Ishikawa (cell line): ENCODE measurements around the gene HOXC9.

ENCODE experiments used
- CEBPB ChIP-seq: IDR thresholded peaks from 2 replicates; pipeline ENCODE4 v1.6.1; 2012
- CREB1 ChIP-seq: IDR thresholded peaks from 2 replicates; pipeline ENCODE4 v1.6.1; 2012; ENCODE audit warnings: low read depth
- EGR1 ChIP-seq: IDR thresholded peaks from 2 replicates; pipeline ENCODE4 v1.6.1; 2012
- EP300 ChIP-seq: IDR thresholded peaks from 2 replicates; pipeline ENCODE4 v1.6.1; 2012; ENCODE audit warnings: borderline replicate concordance
- FOXM1 ChIP-seq: IDR thresholded peaks from 2 replicates; pipeline ENCODE4 v1.6.1; 2012; ENCODE audit warnings: low read depth, borderline replicate concordance
- NFIC ChIP-seq: IDR thresholded peaks from 2 replicates; pipeline ENCODE4 v1.6.1; 2012
- RAD21 ChIP-seq: IDR thresholded peaks from 2 replicates; pipeline ENCODE4 v1.6.1; 2012; ENCODE audit warnings: low read depth
- TAF1 ChIP-seq: IDR thresholded peaks from 2 replicates; pipeline ENCODE4 v1.6.1; 2012; ENCODE audit warnings: low read depth, mild to moderate bottlenecking
- TCF12 ChIP-seq: IDR thresholded peaks from 2 replicates; pipeline ENCODE4 v1.6.1; 2012; ENCODE audit warnings: low read depth
- TEAD4 ChIP-seq: IDR thresholded peaks from 2 replicates; pipeline ENCODE4 v1.6.1; 2012
- YY1 ChIP-seq: IDR thresholded peaks from 2 replicates; pipeline ENCODE4 v1.6.1; 2012; ENCODE audit warnings: low read depth
- ZBTB7A ChIP-seq: IDR thresholded peaks from 2 replicates; pipeline ENCODE4 v1.6.1; 2012; ENCODE audit warnings: low read depth
- TF ChIP-seq, protein P1 (sequence below): IDR thresholded peaks from 2 replicates; pipeline ENCODE4 v1.6.1; 2012
- TF ChIP-seq, protein P2 (sequence below): IDR thresholded peaks from 2 replicates; pipeline ENCODE4 v1.6.1; 2012
- TF ChIP-seq, protein P3 (sequence below): IDR thresholded peaks from 2 replicates; pipeline ENCODE4 v1.6.1; 2012; ENCODE audit warnings: low read depth, mild to moderate bottlenecking

Gene HOXC9

DNA sequence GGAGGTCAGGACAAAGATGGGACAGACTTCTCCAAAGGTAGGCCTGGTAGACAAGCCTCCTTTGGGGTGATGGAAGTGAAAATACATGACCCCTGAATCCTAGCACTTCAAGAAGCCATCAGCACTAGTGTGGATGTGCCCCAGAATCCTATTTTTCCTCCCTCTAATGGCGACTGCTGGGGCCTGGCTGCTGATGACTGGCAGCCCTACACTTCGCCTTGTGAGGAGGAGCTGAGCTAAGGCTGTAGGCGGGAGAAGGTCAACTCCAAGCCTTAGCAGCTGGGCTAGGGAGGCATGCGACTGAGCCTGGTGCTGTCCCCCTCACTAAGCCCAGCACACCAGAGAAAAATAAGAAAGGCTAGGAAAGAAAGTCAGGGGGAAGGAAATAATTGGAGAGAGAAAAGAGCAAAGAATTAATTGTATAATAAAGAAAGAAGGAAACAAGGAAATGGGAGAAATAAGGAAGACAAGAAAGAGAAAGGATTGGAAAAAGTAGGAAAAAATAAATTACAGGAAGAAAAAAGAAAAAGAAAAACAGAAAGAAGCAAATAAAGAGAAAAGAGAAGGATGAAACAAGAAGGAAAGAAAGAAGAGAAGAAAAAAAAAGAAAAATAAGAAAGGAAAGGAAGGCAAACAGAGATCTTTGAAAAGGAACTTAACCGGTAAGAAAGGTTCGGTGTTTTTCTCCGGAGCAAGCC is 19.7 kb upstream of the HOXC9 start:
- TF ChIP-seq CREB1 (no peak), RAD21 (no peak), CEBPB (no peak), ZBTB7A (no peak), YY1 (no peak), TEAD4 (no peak), FOXM1 (no peak), EGR1 (no peak), TAF1 (no peak), NFIC (no peak), EP300 (no peak), TCF12 (no peak)
- TF ChIP-seq, protein P1, sequence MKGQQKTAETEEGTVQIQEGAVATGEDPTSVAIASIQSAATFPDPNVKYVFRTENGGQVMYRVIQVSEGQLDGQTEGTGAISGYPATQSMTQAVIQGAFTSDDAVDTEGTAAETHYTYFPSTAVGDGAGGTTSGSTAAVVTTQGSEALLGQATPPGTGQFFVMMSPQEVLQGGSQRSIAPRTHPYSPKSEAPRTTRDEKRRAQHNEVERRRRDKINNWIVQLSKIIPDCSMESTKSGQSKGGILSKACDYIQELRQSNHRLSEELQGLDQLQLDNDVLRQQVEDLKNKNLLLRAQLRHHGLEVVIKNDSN: no peak
- TF ChIP-seq, protein P2, sequence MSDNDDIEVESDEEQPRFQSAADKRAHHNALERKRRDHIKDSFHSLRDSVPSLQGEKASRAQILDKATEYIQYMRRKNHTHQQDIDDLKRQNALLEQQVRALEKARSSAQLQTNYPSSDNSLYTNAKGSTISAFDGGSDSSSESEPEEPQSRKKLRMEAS: no peak
- TF ChIP-seq, protein P3, sequence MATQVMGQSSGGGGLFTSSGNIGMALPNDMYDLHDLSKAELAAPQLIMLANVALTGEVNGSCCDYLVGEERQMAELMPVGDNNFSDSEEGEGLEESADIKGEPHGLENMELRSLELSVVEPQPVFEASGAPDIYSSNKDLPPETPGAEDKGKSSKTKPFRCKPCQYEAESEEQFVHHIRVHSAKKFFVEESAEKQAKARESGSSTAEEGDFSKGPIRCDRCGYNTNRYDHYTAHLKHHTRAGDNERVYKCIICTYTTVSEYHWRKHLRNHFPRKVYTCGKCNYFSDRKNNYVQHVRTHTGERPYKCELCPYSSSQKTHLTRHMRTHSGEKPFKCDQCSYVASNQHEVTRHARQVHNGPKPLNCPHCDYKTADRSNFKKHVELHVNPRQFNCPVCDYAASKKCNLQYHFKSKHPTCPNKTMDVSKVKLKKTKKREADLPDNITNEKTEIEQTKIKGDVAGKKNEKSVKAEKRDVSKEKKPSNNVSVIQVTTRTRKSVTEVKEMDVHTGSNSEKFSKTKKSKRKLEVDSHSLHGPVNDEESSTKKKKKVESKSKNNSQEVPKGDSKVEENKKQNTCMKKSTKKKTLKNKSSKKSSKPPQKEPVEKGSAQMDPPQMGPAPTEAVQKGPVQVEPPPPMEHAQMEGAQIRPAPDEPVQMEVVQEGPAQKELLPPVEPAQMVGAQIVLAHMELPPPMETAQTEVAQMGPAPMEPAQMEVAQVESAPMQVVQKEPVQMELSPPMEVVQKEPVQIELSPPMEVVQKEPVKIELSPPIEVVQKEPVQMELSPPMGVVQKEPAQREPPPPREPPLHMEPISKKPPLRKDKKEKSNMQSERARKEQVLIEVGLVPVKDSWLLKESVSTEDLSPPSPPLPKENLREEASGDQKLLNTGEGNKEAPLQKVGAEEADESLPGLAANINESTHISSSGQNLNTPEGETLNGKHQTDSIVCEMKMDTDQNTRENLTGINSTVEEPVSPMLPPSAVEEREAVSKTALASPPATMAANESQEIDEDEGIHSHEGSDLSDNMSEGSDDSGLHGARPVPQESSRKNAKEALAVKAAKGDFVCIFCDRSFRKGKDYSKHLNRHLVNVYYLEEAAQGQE: no peak

DNA sequence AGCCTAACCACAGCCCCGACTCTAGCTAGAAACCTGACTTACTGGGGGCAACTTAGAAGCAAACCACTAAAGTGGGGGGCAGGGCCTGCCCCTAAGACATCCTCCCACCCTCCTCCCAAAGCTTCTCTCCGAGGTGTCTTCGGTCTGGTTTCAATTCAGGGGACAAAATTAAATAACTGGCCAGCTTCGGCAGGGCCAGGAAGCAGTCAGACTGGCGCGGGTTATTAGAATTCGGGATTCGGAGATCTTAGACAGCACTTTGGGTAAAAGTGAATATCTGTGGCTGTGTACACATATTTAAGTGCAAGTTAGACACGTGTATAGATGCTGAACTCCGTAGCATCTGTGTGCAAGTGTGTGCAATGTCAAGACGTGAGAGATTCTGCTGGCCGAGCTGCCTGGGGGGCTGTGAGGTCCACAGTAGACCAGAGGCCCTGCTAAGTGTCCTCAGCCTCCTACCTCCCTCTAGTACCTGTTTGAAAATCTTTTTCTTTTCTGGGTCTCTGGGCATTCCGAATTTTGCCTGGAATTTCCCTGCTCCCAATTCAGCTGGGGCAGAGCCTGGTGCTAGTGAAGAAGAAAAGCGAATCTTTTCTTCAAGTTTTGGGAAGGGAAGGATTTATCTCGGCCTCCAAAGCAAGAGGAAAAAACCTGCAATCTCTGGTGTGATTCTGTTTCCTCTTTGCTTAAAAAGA is 19.0 kb upstream of the HOXC9 start:
- TF ChIP-seq CEBPB (no peak), CREB1 (no peak), YY1 (no peak), RAD21 (no peak), TEAD4 (no peak), TCF12 (no peak), FOXM1 (no peak), TAF1 (no peak), EP300 (no peak), EGR1 (no peak), ZBTB7A (no peak), NFIC (no peak)
- TF ChIP-seq, protein P2: no peak
- TF ChIP-seq, protein P3: no peak
- TF ChIP-seq, protein P1: no peak

DNA sequence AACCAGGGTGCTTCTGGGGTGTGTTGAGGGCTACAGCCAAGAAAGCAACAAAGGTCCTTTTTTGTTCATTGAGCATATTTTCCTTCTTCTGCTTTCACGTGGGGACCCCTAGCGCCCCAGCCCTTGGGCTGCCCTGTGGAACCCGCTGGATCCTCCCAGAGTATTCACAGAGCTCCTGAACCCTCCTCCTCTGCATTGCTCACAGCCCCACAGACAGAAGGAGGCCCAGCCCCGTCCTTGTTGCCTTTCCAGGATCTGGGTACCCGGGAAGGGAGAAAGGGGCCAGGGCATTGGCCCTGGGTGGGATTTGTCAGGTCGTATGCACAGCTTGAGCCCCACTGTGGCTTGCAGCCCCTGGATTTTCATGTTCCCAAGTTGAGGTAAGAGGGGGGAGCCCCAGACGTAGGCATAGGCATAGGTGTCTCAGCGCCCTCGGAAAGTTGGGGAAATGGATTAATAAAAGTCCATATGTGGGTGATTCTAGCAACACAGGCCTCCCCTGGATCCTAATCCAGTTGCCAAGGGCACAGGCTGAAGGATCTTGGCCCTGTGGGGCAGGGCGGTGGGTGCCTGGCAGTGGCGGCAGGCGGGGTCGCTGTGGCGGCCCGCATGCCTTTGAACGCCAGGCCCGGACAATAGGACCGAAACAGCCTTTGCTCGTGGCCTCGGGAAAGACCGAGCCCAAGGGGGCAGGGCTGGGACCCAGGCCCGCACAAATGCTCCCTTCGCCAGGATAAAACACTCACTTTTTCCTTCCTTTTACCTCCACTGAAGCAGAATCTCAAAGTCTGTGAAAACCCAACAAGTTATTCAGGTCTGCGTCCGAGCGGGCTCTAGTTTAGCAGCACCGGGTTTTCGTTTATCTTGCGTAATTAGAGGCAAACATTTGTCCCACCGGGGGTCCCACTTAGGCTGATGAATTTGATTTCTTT is 18.1 kb upstream of the HOXC9 start:
- TF ChIP-seq FOXM1 (no peak), TAF1 (no peak), YY1 (no peak), RAD21 (no peak), CREB1 (no peak), NFIC (no peak), EP300 (no peak), TEAD4 (no peak), TCF12 (no peak), ZBTB7A (no peak), CEBPB (no peak)
- TF ChIP-seq, protein P2: no peak
- TF ChIP-seq, protein P3: no peak
